Measurements from ENCODE around the gene TAF4B.
"Not testable (repeated sequence)": the region's sequence is repeated elsewhere in the genome, so short reads cannot be mapped to it uniquely, and the experiment has no call there.

The TAF4B gene

DNA sequence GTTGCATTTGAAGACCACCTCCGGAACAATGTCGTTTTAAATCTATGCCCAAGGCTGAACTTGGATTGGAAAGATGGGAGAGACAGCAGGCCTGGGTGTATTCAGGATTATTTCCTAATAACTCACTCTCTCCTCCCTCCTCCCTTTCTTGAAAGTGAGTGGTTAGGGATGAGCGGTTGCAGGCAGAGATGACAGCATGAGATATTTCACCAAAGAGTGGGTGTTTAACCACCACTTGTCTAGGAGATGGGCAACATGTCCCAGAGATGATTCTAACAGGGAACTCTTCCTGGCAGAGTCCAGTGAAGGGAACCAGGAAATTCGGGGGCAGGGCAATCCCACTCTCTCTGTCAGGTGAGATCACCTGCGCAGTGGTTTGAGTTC, 198.9 kb downstream of the TAF4B start:
- Mint-ChIP-seq H3K27me3 (ENCODE audit: low read depth) (no peaks in the 10 kb centered on the region), H3K27ac (no peak overlapping the region), H3K36me3 (ENCODE audit: low read depth) (no peaks in the 10 kb centered on the region), H3K4me1 (ENCODE audit: low read depth) (no peaks in the 10 kb centered on the region), H3K9me3 (no peaks in the 10 kb centered on the region), H3K4me3 (no peak overlapping the region)

DNA sequence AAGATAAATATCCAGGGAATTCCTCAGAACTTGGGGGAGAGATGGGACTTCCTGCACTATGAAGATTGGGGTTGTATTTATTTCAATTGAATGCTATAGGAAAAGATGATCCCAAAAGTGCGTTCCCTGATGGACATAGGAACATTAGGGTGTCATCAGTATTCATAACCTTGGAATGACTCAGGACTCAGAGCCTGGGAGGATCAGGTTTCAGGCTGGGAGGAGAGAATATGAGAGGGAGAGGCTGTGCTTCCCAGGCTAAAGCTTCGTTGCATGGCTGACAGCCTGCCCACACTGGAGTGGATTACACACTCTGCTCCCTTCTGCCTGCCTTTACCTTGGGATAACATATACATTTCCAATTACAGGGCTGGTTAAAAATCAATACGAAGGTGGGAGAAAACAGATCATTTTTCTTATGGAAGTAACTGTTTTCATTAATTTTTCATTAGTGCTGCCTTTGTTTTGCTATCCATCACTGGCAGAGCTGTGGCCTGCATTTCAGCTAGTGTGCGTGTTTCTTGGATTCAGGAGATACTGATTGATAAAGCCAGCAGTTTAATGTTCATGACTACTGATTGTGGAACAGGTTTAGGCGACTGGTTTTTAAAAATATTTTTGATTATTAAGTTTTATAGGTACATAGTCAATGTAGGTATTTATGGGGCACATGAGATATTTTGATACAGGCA, 203.4 kb downstream of the TAF4B start:
- H3K27me3 Mint-ChIP-seq (ENCODE audit: low read depth) = no peaks in the 10 kb centered on the region
- H3K9me3 Mint-ChIP-seq = no peaks in the 10 kb centered on the region
- H3K27ac Mint-ChIP-seq = no peak overlapping the region
- H3K4me3 Mint-ChIP-seq = no peak overlapping the region
- H3K36me3 Mint-ChIP-seq (ENCODE audit: low read depth) = no peaks in the 10 kb centered on the region
- no peaks in the 10 kb centered on the region for H3K4me1 Mint-ChIP-seq (ENCODE audit: low read depth)

DNA sequence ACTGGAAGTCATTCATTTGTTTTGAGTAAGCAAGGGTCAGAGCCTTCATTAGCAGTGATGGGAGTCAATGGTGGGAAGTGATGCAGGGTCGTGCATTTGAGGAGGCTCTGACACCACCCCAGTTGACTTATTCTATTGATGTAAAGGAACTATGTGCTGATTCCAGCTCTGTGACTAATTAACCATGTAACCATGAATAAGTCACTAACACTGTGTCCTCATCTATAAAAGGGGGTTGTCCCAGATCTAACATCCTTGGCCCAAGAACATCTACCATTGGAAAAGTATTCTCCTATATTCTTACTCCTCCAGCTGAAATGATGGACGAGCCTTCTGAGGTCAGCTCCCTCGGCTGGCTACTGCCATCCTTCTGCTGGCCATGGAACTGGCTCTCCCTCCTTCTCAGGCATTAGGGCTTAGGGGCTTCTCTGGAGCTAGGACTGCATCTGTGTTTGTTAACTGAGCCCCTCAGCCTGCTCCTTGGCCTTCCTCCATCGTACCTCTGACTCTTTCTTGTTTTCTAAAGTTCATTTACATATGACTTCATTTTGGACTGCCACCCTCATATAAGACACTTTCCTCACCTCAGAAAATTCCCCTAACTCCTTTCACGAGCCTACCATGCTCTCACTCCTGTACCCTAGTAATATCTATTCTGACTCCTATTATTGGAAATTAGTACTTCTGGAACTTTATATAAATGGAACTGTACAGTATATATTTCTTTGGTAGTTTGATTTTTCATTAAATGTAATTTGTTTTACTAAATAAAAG, 206.6 kb downstream of the TAF4B start:
- Mint-ChIP-seq H3K27ac (no peak overlapping the region), H3K4me3 (no peak overlapping the region), H3K4me1 (ENCODE audit: low read depth) (no peaks in the 10 kb centered on the region), H3K9me3 (no peaks in the 10 kb centered on the region), H3K36me3 (ENCODE audit: low read depth) (no peaks in the 10 kb centered on the region), H3K27me3 (ENCODE audit: low read depth) (peaks cover 4% of the 10 kb centered on the region)

GRCh38 chr18:26434887-26435286, 208.6 kb downstream of the TAF4B start:
- Mint-ChIP-seq H3K27me3 (ENCODE audit: low read depth) (peaks cover 4% of the 10 kb centered on the region), H3K36me3 (ENCODE audit: low read depth) (no peaks in the 10 kb centered on the region), H3K27ac (no peak overlapping the region)

GRCh38 chr18:26435415-26436095, 209.3 kb downstream of the TAF4B start:
- H3K9me3 Mint-ChIP-seq = no peaks in the 10 kb centered on the region
- H3K27me3 Mint-ChIP-seq (ENCODE audit: low read depth) = peaks cover 4% of the 10 kb centered on the region
- no peak overlapping the region for H3K27ac Mint-ChIP-seq
- no peaks in the 10 kb centered on the region for H3K4me1 Mint-ChIP-seq (ENCODE audit: low read depth)
- no peaks in the 10 kb centered on the region for H3K36me3 Mint-ChIP-seq (ENCODE audit: low read depth)
- H3K4me3 Mint-ChIP-seq = no peak overlapping the region

More at GRCh38 chr18:26434887-26435286, 208.6 kb downstream of the TAF4B start:
- Mint-ChIP-seq H3K4me1 (ENCODE audit: low read depth) (no peaks in the 10 kb centered on the region), H3K9me3 (no peaks in the 10 kb centered on the region), H3K4me3 (no peak overlapping the region)

- Mint-ChIP-seq H3K27ac (no peak overlapping the region), H3K36me3 (ENCODE audit: low read depth) (no peaks in the 10 kb centered on the region), H3K27me3 (ENCODE audit: low read depth) (peaks cover 4% of the 10 kb centered on the region), H3K9me3 (no peaks in the 10 kb centered on the region), H3K4me1 (ENCODE audit: low read depth) (no peaks in the 10 kb centered on the region), H3K4me3 (no peak overlapping the region)
These were observed 210.2 kb downstream of the TAF4B start for GRCh38 chr18:26436176-26437051.

- H3K4me3 Mint-ChIP-seq; H3K9me3 Mint-ChIP-seq; H3K27ac Mint-ChIP-seq; H3K36me3 Mint-ChIP-seq (ENCODE audit: low read depth); H3K27me3 Mint-ChIP-seq (ENCODE audit: low read depth); H3K4me1 Mint-ChIP-seq (ENCODE audit: low read depth): not testable (repeated sequence)
These were observed 211.4 kb downstream of the TAF4B start for GRCh38 chr18:26437634-26438033.

- H3K9me3 Mint-ChIP-seq = no peaks in the 10 kb centered on the region
- no peaks in the 10 kb centered on the region for H3K4me1 Mint-ChIP-seq (ENCODE audit: low read depth)
- H3K27me3 Mint-ChIP-seq (ENCODE audit: low read depth) = peaks cover 7% of the 10 kb centered on the region
- H3K27ac Mint-ChIP-seq = no peak overlapping the region
- H3K4me3 Mint-ChIP-seq = no peak overlapping the region
- no peaks in the 10 kb centered on the region for H3K36me3 Mint-ChIP-seq (ENCODE audit: low read depth)
These were observed 212.7 kb downstream of the TAF4B start for GRCh38 chr18:26438980-26439379.

GRCh38 chr18:26439537-26439936, 213.3 kb downstream of the TAF4B start:
- no peak overlapping the region for H3K4me3 Mint-ChIP-seq
- H3K4me1 Mint-ChIP-seq (ENCODE audit: low read depth) = no peaks in the 10 kb centered on the region
- H3K36me3 Mint-ChIP-seq (ENCODE audit: low read depth) = no peaks in the 10 kb centered on the region
- H3K27me3 Mint-ChIP-seq (ENCODE audit: low read depth) = peaks cover 9% of the 10 kb centered on the region
- no peak overlapping the region for H3K27ac Mint-ChIP-seq
- H3K9me3 Mint-ChIP-seq = no peaks in the 10 kb centered on the region

DNA sequence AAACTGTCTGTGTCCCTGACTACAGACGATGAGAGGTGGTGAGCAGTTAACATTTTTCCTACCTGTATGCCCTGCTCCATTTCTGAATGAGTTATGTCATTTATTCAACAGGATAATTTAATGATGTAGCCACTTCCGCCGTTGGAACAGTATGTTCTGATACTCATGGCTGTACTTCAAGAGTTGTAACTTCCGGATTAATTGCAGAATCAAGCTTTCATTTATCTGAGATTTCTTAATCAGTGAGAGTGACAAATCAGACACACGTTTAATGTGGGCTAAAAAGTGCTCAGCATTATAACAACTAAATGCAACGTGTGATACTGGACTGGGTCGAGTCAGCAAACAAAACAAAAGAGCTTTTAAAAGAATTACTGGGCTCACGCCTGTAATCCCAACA, 214.4 kb downstream of the TAF4B start:
- Mint-ChIP-seq H3K36me3 (ENCODE audit: low read depth) (no peaks in the 10 kb centered on the region), H3K4me3 (no peak overlapping the region), H3K4me1 (ENCODE audit: low read depth) (no peaks in the 10 kb centered on the region)

More for the DNA sequence above, 214.4 kb downstream of the TAF4B start:
- Mint-ChIP-seq H3K27me3 (ENCODE audit: low read depth) (peaks cover 13% of the 10 kb centered on the region), H3K27ac (no peak overlapping the region), H3K9me3 (no peaks in the 10 kb centered on the region)
